ENCODE measurements around the gene TOPAZ1. TPM values are rescaled to one million over a fixed set of nuclear protein-coding genes. Genes with fewer than 3 reads are reported as not detected.

The TOPAZ1 gene
- total and polyA plus RNA-seq, 2 of the 8 experiments (the other 6 are each of a cell fraction or from before 2014, with no cell fraction given) = not detected

GRCh38 chr3:44222337-44222736 is 19.3 kb upstream of the TOPAZ1 start:
- no peak for FAIRE-seq
- Histone ChIP-seq H3K27ac (ENCODE audit: low read depth, low read length) (no peak overlapping the region), H2BK20ac (ENCODE audit: low read length) (no peak overlapping the region), H3K23ac (ENCODE audit: insufficient read length) (no peak overlapping the region), H3K4ac (replicated peaks; ENCODE audit: insufficient read length, low read depth, low read length) (no peak overlapping the region), H3K9ac (replicated peaks in 1 of 4; ENCODE audit: extremely low read depth in 1 of 4, low read depth in 3 of 4, low read length in 3 of 4) (no peak overlapping the region), H3K4me1 (replicated peaks in 1 of 4; ENCODE audit: control insufficient read depth in 3 of 4, insufficient read depth in 4 of 4, low read length in 3 of 4) (no peaks in the 10 kb centered on the region), H4K8ac (ENCODE audit: extremely low read depth, insufficient read depth, low read length) (no peak overlapping the region), H3K23me2 (ENCODE audit: low read depth, low read length) (no peaks in the 10 kb centered on the region), H3K4me2 (ENCODE audit: insufficient read depth in 1 of 2, low read depth in 2 of 2, low read length in 2 of 2) (no peak overlapping the region), H3K14ac (ENCODE audit: insufficient read length) (no peak overlapping the region), H3K79me2 (ENCODE audit: control insufficient read depth in 1 of 2, insufficient read depth in 2 of 2, low read length in 2 of 2) (no peaks in the 10 kb centered on the region), H3K9me3 (ENCODE audit: insufficient read depth in 2 of 2, low read depth in 1 of 2, low read length in 1 of 2) (no peaks in the 10 kb centered on the region; a peak in 1 of 4 replicates), H4K20me1 (replicated peaks in 1 of 2; ENCODE audit: control insufficient read depth in 1 of 2, insufficient read depth in 2 of 2, low read length in 2 of 2) (no peaks in the 10 kb centered on the region), H2BK15ac (ENCODE audit: low read length) (no peak overlapping the region), H3K79me1 (ENCODE audit: low read depth, low read length) (no peaks in the 10 kb centered on the region), H3K27me3 (replicated peaks in 1 of 4; ENCODE audit: control insufficient read depth in 3 of 4, extremely low read depth in 1 of 4, insufficient read depth in 3 of 4, low read length in 3 of 4) (no peaks in the 10 kb centered on the region), H2BK5ac (ENCODE audit: low read depth, low read length) (no peak overlapping the region), H3K4me3 (ENCODE audit: extremely low read depth in 1 of 4, insufficient read depth in 2 of 4, low read depth in 3 of 4, low read length in 4 of 4) (no peak overlapping the region), H2AK5ac (ENCODE audit: low read depth, low read length) (no peak overlapping the region), H3K36me3 (ENCODE audit: control insufficient read depth in 2 of 4, insufficient read depth in 4 of 4, low read length in 3 of 4) (no peaks in the 10 kb centered on the region), H4K5ac (ENCODE audit: insufficient read length, low read depth, low read length) (no peak overlapping the region), H2AFZ (ENCODE audit: low read length) (peak overlapping the region; percentile 38; the same call in 1 of the 2 replicates), H4K91ac (replicated peaks; ENCODE audit: insufficient read length, low read length) (no peak overlapping the region), H2BK12ac (ENCODE audit: low read depth, low read length) (no peak overlapping the region), H2BK120ac (replicated peaks; ENCODE audit: low read depth, low read length) (no peak overlapping the region), H3K56ac (replicated peaks; ENCODE audit: insufficient read length, low read depth, low read length) (no peak overlapping the region), H3K18ac (ENCODE audit: extremely low read depth, low read length) (no peak overlapping the region)
- ChIA-PET CTCF (ENCODE audit: partially characterized antibody) (interaction anchor here (0.7 to 5.3 kb wide), 2 partner anchors 8 to 13 kb away, joined by 3 to 32 read pairs; no protein-coding TSS in a partner anchor), POLR2A (ENCODE audit: partially characterized antibody) (no interaction called here)
- no peak for DNase-seq (ENCODE audit: low read depth in 1 of 2, low spot score in 2 of 2)
- 90% methylated on average over 3 of the region's 3 CpGs; no CpG with 5 or more reads in 1 of the 2 experiments for WGBS, 2 experiments (ENCODE audit: extremely low coverage in 1 of 2, insufficient coverage in 1 of 2, insufficient read length in 1 of 2, insufficient replicate concordance in 2 of 2, low coverage in 1 of 2, low lambda C conversion rate in 2 of 2, missing lambda C conversion rate in 1 of 2)
- TF ChIP-seq BRCA1 (IDR thresholded peaks at IDR 0.05; ENCODE audit: low read depth, low read length) = no peak
- no peak for TF ChIP-seq NRF1 (IDR thresholded peaks at IDR 0.05; ENCODE audit: low read depth, low read length)
- TF ChIP-seq SP2 (IDR thresholded peaks at IDR 0.05; ENCODE audit: low read length) = no peak
- TF ChIP-seq KDM1A (IDR thresholded peaks at IDR 0.05; ENCODE audit: borderline replicate concordance, low read length) = no peak
- no peak for TF ChIP-seq BACH1 (IDR thresholded peaks at IDR 0.05; ENCODE audit: low read length)
- no peak for TF ChIP-seq NANOG (IDR thresholded peaks at IDR 0.05; ENCODE audit: insufficient read depth, low read depth, low read length, poor library complexity, severe bottlenecking)
- TF ChIP-seq SIN3A (conservative IDR thresholded peaks at IDR 0.05 in 1 of 2, IDR thresholded peaks at IDR 0.05 in 1 of 2; ENCODE audit: low read depth in 1 of 2, low read length in 2 of 2) = no peak
- TF ChIP-seq SP1 (IDR thresholded peaks at IDR 0.05; ENCODE audit: low read depth, low read length) = no peak
- TF ChIP-seq ASH2L (IDR thresholded peaks at IDR 0.05; ENCODE audit: low read length) = no peak
- TF ChIP-seq HDAC6 (IDR thresholded peaks at IDR 0.05; ENCODE audit: low read depth, low read length) = no peak
- TF ChIP-seq POU5F1 (IDR thresholded peaks at IDR 0.05; ENCODE audit: low read depth, low read length) = no peak
- TF ChIP-seq, protein P1, sequence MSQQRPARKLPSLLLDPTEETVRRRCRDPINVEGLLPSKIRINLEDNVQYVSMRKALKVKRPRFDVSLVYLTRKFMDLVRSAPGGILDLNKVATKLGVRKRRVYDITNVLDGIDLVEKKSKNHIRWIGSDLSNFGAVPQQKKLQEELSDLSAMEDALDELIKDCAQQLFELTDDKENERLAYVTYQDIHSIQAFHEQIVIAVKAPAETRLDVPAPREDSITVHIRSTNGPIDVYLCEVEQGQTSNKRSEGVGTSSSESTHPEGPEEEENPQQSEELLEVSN (IDR thresholded peaks at IDR 0.05) = no peak
- TF ChIP-seq SIX5 (IDR thresholded peaks at IDR 0.05; ENCODE audit: low read depth, low read length) = no peak
- no peak for TF ChIP-seq PHF8 (conservative IDR thresholded peaks at IDR 0.05; ENCODE audit: low read depth, low read length)

Data from H1 (cell line).